ENCODE results near the gene EEIG1. TPM values are rescaled to one million over a fixed set of nuclear protein-coding genes. Genes with fewer than 3 reads are reported as not detected.

Gene EEIG1
- total RNA-seq, 1 experiment from 2014 or later, result 52.3 TPM

DNA sequence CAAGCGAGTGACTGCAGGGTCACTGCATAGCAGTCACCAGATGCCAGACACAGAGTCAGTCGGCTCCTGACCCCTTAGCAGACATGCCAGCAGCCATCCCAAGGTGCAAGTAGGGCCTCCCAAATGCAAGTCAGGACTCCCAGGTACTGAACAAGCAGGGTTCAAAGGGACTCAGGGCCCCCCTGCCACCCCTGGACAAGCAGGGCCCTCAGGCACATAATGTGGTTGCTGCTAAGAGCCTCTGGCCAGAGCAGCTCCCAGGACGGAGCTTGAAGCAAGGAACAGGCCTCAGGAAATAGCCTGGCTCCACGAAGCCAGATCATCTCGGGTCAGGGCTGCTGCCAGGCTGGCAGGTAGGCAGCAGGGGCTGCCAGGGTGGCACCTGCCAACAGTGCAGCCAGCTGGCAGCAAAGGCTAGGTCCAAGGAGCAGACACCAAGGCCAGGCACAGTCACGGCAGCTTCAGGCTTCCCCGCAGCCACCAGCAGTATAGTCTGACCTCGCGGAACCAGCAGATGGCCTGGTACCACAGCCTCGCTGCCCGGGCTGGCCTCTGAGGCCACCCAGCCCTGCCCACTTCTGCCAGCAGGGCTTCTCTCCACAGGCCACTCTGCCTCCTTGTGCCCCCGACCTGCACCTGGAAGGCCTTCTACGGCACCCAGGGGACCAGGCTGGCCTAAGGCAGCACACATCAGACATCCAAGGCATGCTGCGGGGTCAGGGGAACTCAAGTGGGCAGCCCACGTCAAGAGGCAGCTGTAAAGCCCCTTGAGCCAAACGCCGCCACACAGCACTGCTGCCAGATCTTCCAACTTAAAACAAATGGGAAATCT is 7.4 kb downstream of the EEIG1 start:
- H3K56ac ChIP-seq (ENCODE audit: insufficient read length, low read depth, low read length), result no peak overlapping the region
- no peak overlapping the region; the same call in 1 of the 2 replicates for H3K14ac ChIP-seq (ENCODE audit: insufficient read depth, low read length)
- peaks cover 10% of the 10 kb centered on the region for H3K79me1 ChIP-seq (ENCODE audit: insufficient read depth, low read depth, low read length, poor library complexity, severe bottlenecking)
- H2BK20ac ChIP-seq (ENCODE audit: low read depth, low read length, poor library complexity, severe bottlenecking), result no peak overlapping the region
- no peaks in the 10 kb centered on the region for H3K9me3 ChIP-seq (ENCODE audit: control insufficient read depth, low read depth, low read length)
- H3K4me2 ChIP-seq (ENCODE audit: insufficient read depth, insufficient read length, low read length), result no peak overlapping the region
- no peak overlapping the region for H4K8ac ChIP-seq (replicated peaks; ENCODE audit: insufficient read length, low read depth, low read length)
- H3K23ac ChIP-seq (ENCODE audit: insufficient read length, low read depth, low read length), result no peak overlapping the region
- H3K27ac Mint-ChIP-seq, result peak overlapping the region in 2 of 3 experiments; percentile 68 to 70; a peak in 2 of 7 replicates
- H2AFZ ChIP-seq (ENCODE audit: low read length), result no peak overlapping the region
- H3K27me3 Mint-ChIP-seq (ENCODE audit: low read depth), result no peaks in the 10 kb centered on the region; the same call in 1 of the 2 replicates
- H2BK15ac ChIP-seq (ENCODE audit: low read depth, low read length), result no peak overlapping the region
- H3K9me3 Mint-ChIP-seq, result no peaks in the 10 kb centered on the region; a peak in 1 of 5 replicates
- H2BK5ac ChIP-seq (ENCODE audit: insufficient read length, low read length), result no peak overlapping the region
- no peak overlapping the region for H4K91ac ChIP-seq (ENCODE audit: insufficient read length, low read depth, low read length)
- no peak overlapping the region for H3K4me3 Mint-ChIP-seq
- no peak overlapping the region for H2BK120ac ChIP-seq (ENCODE audit: low read depth, low read length, poor library complexity, severe bottlenecking)
- H3K23me2 ChIP-seq (ENCODE audit: insufficient read length, low read depth, low read length, poor library complexity, severe bottlenecking), result no peaks in the 10 kb centered on the region
- peaks cover 9% of the 10 kb centered on the region; the same call in 1 of the 2 replicates for H3K4me1 ChIP-seq (ENCODE audit: insufficient read depth, low read length)
- no peak overlapping the region for H4K5ac ChIP-seq (ENCODE audit: insufficient read length, low read depth, low read length)
- peaks cover 0 to 15% (median 0%) of the 10 kb centered on the region in 3 experiments; a peak in 2 of 7 replicates for H3K36me3 Mint-ChIP-seq (ENCODE audit: insufficient read depth in 1 of 3, low read depth in 3 of 3)
- H3K27me3 ChIP-seq (ENCODE audit: insufficient read depth, low read length), result no peaks in the 10 kb centered on the region
- no peak overlapping the region for H2AK5ac ChIP-seq (ENCODE audit: insufficient read length, low read length)
- peaks cover 66% of the 10 kb centered on the region; the same call in 1 of the 2 replicates for H3K79me2 ChIP-seq (ENCODE audit: insufficient read depth, low read length)
- TF ChIP-seq, protein P1, sequence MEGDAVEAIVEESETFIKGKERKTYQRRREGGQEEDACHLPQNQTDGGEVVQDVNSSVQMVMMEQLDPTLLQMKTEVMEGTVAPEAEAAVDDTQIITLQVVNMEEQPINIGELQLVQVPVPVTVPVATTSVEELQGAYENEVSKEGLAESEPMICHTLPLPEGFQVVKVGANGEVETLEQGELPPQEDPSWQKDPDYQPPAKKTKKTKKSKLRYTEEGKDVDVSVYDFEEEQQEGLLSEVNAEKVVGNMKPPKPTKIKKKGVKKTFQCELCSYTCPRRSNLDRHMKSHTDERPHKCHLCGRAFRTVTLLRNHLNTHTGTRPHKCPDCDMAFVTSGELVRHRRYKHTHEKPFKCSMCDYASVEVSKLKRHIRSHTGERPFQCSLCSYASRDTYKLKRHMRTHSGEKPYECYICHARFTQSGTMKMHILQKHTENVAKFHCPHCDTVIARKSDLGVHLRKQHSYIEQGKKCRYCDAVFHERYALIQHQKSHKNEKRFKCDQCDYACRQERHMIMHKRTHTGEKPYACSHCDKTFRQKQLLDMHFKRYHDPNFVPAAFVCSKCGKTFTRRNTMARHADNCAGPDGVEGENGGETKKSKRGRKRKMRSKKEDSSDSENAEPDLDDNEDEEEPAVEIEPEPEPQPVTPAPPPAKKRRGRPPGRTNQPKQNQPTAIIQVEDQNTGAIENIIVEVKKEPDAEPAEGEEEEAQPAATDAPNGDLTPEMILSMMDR (conservative IDR thresholded peaks at IDR 0.05), result no peak
- no peak overlapping the region for H3K4ac ChIP-seq (ENCODE audit: low read depth, low read length)
- peak; percentile 31 for DNase-seq
- H3K27ac ChIP-seq (ENCODE audit: insufficient read length, low read depth, low read length), result no peak overlapping the region
- no CpG with 5 or more reads among the region's 17 CpGs for WGBS (ENCODE audit: extremely low coverage, insufficient read length, low lambda C conversion rate)
- H3K18ac ChIP-seq (ENCODE audit: insufficient read length, low read depth, low read length), result no peak overlapping the region
- H2BK12ac ChIP-seq (ENCODE audit: insufficient read length, low read depth, low read length), result no peak overlapping the region
- peaks cover 71 to 84% of the 10 kb centered on the region in 2 experiments for H3K4me1 Mint-ChIP-seq
- H3T11ph ChIP-seq (ENCODE audit: low read length), result no peak overlapping the region
- H3K9ac ChIP-seq (ENCODE audit: extremely low read depth, insufficient read length, low read length), result no peak overlapping the region
- H4K20me1 ChIP-seq (ENCODE audit: control insufficient read depth, insufficient read depth, insufficient read length), result peaks cover 4% of the 10 kb centered on the region

All from H9 (cell line).